Renal cortical epithelial cell (primary cell): Measurements from ENCODE around the gene HIBADH. TPM values are rescaled to one million over a fixed set of nuclear protein-coding genes. Genes with fewer than 3 reads are reported as not detected.
"Not testable (repeated sequence)": the region's sequence is repeated elsewhere in the genome, so short reads cannot be mapped to it uniquely, and the experiment has no call there.

ENCODE experiments used
- DNase-seq: peaks from one replicate; pipeline ENCODE4 v3.0.0-alpha.2; 2011; ENCODE audit warnings: low read depth
- total RNA-seq: library from RNA; depleted of rRNA; stranded (reverse); fragments of >200 nt; gene quantifications from 2 replicates; pipeline ENCODE4 v1.2.3, GENCODE V29; 2014

The HIBADH gene
- total RNA-seq, 1 donor from 2014 or later = 129 TPM

- DNase-seq = no peak
Measured at GRCh38 chr7:27602766-27603165, 59.9 kb downstream of the HIBADH start.

- no peak for DNase-seq
Measured at GRCh38 chr7:27601217-27601616, 61.5 kb downstream of the HIBADH start.

- no peak for DNase-seq
Measured at GRCh38 chr7:27600247-27600646, 62.4 kb downstream of the HIBADH start.

- no peak for DNase-seq
Measured at GRCh38 chr7:27595009-27595408, 67.7 kb downstream of the HIBADH start.

- DNase-seq = no peak
Measured at GRCh38 chr7:27593226-27593625, 69.5 kb downstream of the HIBADH start.

GRCh38 chr7:27590416-27590815 lies 72.3 kb downstream of the HIBADH start:
- DNase-seq = no peak

GRCh38 chr7:27587429-27587828 lies 75.3 kb downstream of the HIBADH start:
- no peak for DNase-seq

GRCh38 chr7:27586825-27587224 lies 75.9 kb downstream of the HIBADH start:
- DNase-seq = no peak

- DNase-seq = no peak
Measured at GRCh38 chr7:27585781-27586447, 76.8 kb downstream of the HIBADH start.

- DNase-seq = no peak
Measured at GRCh38 chr7:27581906-27582305, 80.8 kb downstream of the HIBADH start.

- no peak for DNase-seq
Measured at GRCh38 chr7:27581119-27581518, 81.6 kb downstream of the HIBADH start.

GRCh38 chr7:27579565-27579964 lies 83.1 kb downstream of the HIBADH start:
- DNase-seq = peak; percentile 82

GRCh38 chr7:27578169-27578568 lies 84.5 kb downstream of the HIBADH start:
- DNase-seq = not testable (repeated sequence)

GRCh38 chr7:27576360-27576944 lies 86.2 kb downstream of the HIBADH start:
- DNase-seq = peak; percentile 47

- DNase-seq = no peak
Measured at GRCh38 chr7:27575613-27576012, 87.1 kb downstream of the HIBADH start.

GRCh38 chr7:27569106-27569505 lies 93.6 kb downstream of the HIBADH start:
- no peak for DNase-seq

GRCh38 chr7:27567266-27567665 lies 95.4 kb downstream of the HIBADH start:
- no peak for DNase-seq

- no peak for DNase-seq
Measured at GRCh38 chr7:27564881-27565482, 97.7 kb downstream of the HIBADH start.

- DNase-seq = peak; percentile 61
Measured at GRCh38 chr7:27560706-27561235, 101.9 kb downstream of the HIBADH start.

- no peak for DNase-seq
Measured at GRCh38 chr7:27555670-27556069, 107.0 kb downstream of the HIBADH start.

GRCh38 chr7:27554826-27555225 lies 107.9 kb downstream of the HIBADH start:
- no peak for DNase-seq

GRCh38 chr7:27553273-27553672 lies 109.4 kb downstream of the HIBADH start:
- no peak for DNase-seq

- no peak for DNase-seq
Measured at GRCh38 chr7:27551803-27552400, 110.8 kb downstream of the HIBADH start.
